ACHN (cell line): ENCODE data around the gene BRD3.
"Not testable (repeated sequence)": the region's sequence is repeated elsewhere in the genome, so short reads cannot be mapped to it uniquely, and the experiment has no call there.

Experiments used
- DNase-seq: peaks from one replicate; pipeline ENCODE4 v3.0.0-alpha.2; 2015
- in situ Hi-C: cut with HindIII; loops from 2 replicates; pipeline ENCODE4 v1.10.0; 2017; ENCODE audit warnings: low sequenced_read_pairs, low pct_ligation_motif_present, low pct_unique_long_range_greater_than_20kb

Gene BRD3

GRCh38 chr9:134067904-134068743 is at the start of gene BRD3:
BRD3 (minus strand) TSS chr9:134068026; CDS start chr9:134053477, 14,549 bp downstream.
- DNase-seq, result peak; percentile 85
- in situ Hi-C loops, result no loop called here

GRCh38 chr9:134112561-134112960 is 44.7 kb upstream of the BRD3 start:
- in situ Hi-C loops, result no loop called here
- no peak for DNase-seq

DNA sequence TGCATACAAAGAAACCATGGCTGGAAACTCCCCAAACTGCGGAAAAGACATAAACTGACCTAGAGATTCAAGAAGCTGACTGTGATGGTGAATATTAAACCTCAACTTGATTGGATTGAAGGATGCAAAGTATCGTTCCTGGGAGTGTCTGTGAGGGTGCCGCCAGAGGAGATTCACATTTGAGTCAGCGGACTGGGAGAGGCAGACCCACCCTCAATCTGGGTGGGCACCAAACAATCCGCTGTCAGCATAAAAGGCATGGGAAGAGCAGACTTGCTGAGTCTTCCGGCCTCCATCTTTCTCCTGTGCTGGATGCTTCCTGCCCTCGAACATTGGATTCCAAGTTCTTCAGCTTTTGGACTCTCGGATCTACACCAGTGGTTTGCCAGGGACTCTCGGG is 43.2 kb upstream of the BRD3 start:
- in situ Hi-C loops, result no loop called here
- no peak for DNase-seq

GRCh38 chr9:134103391-134103998 is 35.7 kb upstream of the BRD3 start:
- in situ Hi-C loops, result no loop called here
- DNase-seq, result no peak

DNA sequence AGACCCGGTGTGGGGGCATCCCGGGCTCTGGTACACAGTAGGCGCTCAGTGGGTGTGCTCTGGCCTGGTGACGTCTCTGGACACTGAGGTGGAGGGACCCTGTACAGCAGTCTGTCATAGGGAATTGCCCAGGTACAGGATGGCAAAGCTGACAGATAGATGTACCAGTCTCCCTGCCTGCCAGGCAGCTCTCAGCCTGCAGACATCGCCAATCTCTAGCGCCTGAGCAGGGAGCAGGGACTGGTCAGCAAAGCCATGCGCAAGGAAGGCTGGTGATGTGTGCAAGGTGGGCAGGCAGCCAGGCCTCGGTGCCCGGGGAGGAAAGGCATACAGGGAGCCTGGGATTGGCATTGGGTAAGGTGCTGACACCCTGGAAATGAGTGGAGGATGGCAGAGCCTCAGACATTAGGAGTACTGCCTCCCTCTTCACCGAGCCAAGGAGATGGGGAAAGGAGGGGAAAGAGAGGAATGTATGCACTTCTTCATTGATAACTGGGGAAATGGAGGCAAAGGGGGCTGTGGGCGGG is 33.9 kb upstream of the BRD3 start:
- no peak for DNase-seq
- in situ Hi-C loops, result no loop called here

DNA sequence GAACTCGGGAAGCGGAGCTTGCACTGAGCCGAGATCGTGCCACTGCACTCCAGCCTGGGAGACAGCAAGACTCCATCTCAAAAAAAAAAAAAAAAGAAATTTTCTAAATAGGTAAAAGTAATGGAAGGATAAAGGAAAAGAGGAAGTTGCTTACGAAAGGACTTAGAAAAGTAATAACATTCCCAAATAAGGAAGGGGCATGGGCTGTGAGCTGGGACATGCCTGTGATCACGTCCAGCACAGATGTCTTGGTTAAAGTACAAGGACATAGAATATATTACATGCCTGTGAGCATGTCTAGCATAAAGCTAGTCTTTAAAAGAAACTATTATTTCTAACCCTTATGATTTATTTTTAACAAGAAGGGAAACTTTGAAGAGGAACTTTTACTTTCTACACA is 33.3 kb upstream of the BRD3 start:
- in situ Hi-C loops, DNase-seq: not testable (repeated sequence)

- in situ Hi-C loops, result no loop called here
- DNase-seq, result no peak
These were observed 32.2 kb upstream of the BRD3 start for GRCh38 chr9:134100040-134100439.

- peak; percentile 44 for DNase-seq
- in situ Hi-C loops, result no loop called here
These were observed 31.4 kb upstream of the BRD3 start for GRCh38 chr9:134099123-134099761.

GRCh38 chr9:134089972-134090371 is 22.1 kb upstream of the BRD3 start:
- no peak for DNase-seq
- in situ Hi-C loops, result no loop called here

GRCh38 chr9:134088063-134088725 is 20.4 kb upstream of the BRD3 start:
- in situ Hi-C loops, result no loop called here
- DNase-seq, result no peak

- no peak for DNase-seq
- in situ Hi-C loops, result no loop called here
These were observed 17.8 kb upstream of the BRD3 start for GRCh38 chr9:134085674-134086073.

DNA sequence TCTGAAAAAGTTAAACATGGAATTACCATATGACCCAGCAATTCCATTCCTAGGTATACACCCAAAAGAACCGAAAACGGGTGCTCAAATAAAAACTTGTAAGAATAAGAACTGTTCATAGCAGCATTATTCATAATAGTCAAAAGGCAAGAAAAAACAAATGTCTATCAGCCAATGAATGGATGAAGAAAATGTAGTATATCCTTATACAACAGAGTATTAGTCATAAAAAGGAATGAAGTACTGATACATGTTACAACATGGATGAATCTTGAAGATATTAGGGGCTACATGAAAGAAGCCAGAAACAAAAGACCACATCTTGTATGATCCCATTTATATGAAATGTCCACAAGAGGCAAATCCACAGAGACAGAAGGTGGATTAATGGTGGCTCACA is 15.6 kb upstream of the BRD3 start:
- in situ Hi-C loops, result no loop called here
- DNase-seq, result no peak

- no peak for DNase-seq
- in situ Hi-C loops, result no loop called here
These were observed 8.8 kb upstream of the BRD3 start for GRCh38 chr9:134076644-134077043.

DNA sequence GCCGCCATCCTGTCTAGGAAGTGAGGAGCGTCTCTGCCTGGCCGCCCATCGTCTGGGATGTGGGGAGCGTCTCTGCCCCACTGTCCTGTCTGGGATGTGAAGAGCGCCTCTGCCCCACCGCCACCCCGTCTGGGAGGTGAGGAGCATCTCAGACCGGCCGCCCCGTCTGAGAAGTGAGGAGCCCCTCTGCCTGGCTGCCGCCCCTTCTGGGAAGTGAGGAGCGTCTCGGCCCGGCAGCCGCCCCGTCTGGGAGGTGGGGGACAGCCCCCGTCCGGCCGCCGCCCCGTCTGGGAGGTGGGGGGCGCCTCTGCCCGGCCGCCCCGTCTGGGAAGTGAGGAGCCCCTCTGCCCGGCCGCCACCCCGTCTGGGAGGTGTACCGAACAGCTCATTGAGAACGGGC is 7.9 kb upstream of the BRD3 start:
- in situ Hi-C loops, result not testable (repeated sequence)

DNA sequence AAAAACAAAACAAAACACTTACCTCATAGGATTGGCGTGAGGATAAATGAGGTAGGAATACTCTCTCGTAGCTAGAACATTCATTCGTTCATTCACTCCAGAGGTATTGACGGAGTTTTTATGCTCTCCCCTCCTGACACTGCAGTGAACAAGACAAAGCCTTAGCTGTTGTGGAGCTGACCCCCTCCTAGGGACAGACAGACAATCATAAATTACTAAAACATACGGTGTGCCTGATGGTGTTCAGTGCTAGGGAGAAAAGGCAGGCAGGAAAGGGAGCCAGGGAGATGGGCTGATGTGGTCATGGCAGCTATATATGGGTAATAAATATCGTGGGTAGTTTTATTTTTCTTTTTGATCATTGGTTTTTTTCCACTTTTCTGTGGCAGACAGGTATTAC is 5.7 kb upstream of the BRD3 start:
- in situ Hi-C loops, result no loop called here
- DNase-seq, result no peak

More for the DNA sequence above, 7.9 kb upstream of the BRD3 start:
- DNase-seq, result not testable (repeated sequence)

- DNase-seq, in situ Hi-C loops: not testable (repeated sequence)
These were observed 4.9 kb upstream of the BRD3 start for GRCh38 chr9:134072683-134073082.

- in situ Hi-C loops, result no loop called here
These were observed 3.3 kb upstream of the BRD3 start for GRCh38 chr9:134071149-134071548.

DNA sequence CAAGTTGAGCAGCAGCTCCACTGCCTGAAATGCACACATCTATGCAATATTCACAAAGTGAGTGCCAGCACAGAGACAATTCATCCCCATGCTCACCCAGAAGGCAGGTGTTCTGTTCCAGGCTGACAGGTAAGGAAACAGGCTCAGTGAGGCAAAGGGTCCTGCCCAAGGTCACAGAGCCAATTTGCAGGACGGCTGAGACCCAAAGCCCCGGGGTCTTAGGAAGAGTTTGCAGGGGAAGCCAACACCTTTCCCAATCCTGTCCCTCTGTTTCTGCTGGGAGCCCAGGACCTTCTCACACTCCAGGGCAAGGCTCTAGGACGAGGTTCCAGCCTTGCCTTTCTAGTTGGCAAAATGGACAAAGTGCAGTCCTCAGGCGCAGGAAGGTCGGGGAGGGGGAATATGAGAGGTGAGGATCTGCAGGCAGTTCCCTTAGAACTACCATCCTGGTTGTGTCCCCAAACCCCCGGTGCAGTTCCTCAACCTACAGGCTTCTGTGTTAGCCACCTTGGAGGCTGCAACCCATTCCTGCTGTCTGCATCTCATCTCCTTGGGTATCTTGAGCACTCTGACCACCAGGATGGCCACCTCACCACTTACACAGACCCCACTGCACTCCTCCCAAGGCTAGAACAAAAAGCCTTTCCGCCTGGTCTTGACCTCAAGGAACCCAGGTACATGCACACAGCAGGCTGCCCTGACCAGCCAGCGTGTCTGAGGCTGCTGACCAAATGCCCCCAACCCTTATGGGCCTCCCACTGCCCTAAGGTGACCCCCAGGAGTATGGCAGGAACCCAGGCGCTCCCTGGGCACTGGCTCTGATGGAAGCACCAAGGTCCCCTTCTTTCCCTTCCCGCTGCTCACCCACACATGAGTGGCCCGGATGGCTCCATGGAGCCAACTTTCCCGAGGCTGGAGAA is 1.9 kb upstream of the BRD3 start:
- DNase-seq, result no peak
- in situ Hi-C loops, result no loop called here

More at GRCh38 chr9:134071149-134071548, 3.3 kb upstream of the BRD3 start:
- no peak for DNase-seq
